HG03442 (cell line): ENCODE data around the gene PRSS56.
A peak's percentile ranks its signal among the peaks of the same experiment; 100 is the strongest.

Source experiments
- ATAC-seq: cut with Tn5 transposase; IDR thresholded peaks from one replicate; pipeline ENCODE4 v1.9.1; 2021; ENCODE audit warnings: mild to moderate bottlenecking, moderate library complexity; ENCODE audit not compliant: unreplicated experiment

Gene PRSS56

DNA sequence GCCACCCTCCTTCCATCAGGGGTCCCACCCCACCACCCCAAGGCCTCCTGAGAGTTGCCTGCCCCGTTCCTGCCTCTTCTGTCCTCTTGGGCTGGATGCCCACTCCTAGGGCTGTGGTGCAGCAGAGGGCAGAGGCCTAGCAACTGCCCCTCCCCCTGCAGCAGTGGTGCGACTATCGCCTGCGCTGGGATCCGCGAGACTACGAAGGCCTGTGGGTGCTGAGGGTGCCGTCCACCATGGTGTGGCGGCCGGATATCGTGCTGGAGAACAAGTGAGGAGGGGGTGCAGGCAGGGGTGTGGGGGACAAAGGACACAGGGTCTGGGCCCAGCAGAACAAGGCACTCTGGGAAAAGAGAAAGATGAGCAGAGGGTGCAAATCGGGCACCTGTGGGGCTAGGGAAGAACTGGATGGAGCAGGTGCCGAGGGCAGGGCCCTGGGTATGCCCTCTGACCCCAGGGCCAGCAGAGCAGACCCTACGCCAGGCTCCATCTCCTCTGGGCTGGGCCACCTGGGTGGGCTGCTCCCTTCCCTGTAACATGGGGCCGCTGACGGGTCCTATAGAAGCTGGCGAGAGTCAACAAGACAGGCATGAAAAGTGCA, 20.4 kb downstream of the PRSS56 start:
- no peak for ATAC-seq

DNA sequence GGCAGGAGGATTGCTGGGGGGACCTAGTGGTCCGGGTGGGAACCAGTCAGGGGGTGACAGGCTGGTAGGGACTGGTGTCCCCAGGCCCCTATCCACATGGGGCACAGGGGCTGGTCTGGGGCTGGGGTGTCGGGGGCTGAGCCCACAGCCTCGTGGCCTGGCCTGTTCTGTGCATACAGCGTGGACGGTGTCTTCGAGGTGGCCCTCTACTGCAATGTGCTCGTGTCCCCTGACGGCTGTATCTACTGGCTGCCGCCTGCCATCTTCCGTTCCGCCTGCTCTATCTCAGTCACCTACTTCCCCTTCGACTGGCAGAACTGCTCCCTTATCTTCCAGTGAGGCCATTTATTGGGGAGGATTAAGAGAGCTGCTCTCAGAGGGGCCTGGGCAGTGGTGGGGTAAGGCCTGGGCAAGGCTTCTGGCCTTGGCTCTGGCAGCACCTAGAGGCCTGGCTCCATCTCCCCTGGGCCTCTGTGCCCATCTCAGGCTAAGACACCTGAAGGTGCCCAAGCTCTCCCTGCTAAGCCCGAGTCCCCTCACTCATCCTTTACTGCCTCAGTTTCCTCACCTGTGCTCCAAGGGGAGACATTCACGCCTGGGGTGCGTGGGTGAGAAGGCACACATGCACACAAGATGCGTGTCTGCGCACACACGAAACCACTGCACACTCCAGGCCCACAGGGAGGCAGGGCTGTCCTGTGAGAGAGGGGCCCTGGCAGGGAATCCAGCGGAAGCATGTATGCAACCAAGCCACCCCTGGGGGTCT, 21.2 kb downstream of the PRSS56 start:
- no peak for ATAC-seq

DNA sequence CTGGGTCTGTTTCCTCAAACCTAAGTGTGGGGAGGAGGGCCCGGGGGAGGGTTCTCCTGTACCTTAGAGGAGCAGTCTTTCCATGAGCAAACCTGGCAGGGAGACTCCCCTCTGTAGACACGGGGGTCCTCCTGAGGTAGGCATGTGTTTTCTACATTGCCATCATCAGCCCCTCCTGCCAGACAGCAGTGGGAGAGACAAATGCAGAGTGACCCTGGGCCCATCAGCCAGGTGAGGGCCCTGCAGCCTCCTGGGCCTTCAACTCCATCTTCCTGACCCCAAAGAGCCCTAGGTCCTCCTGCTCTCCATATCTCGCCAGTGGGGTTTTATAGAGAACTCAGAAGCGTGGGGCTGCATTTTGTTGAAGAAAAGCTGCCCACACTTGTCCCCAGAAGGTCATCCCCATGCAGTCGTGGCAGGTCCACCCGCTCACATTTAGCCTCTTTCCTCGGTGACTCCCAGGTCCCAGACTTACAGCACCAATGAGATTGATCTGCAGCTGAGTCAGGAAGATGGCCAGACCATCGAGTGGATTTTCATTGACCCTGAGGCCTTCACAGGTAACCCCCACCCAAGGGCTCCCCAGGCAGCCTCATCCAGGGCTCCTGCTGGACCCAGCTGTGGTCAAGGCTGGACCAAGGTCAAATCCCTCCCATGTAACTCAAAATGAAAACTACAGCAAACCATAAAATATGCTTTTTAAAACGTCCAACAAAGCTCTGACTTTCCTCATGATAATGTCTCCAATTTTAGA, 21.9 kb downstream of the PRSS56 start:
- no peak for ATAC-seq

DNA sequence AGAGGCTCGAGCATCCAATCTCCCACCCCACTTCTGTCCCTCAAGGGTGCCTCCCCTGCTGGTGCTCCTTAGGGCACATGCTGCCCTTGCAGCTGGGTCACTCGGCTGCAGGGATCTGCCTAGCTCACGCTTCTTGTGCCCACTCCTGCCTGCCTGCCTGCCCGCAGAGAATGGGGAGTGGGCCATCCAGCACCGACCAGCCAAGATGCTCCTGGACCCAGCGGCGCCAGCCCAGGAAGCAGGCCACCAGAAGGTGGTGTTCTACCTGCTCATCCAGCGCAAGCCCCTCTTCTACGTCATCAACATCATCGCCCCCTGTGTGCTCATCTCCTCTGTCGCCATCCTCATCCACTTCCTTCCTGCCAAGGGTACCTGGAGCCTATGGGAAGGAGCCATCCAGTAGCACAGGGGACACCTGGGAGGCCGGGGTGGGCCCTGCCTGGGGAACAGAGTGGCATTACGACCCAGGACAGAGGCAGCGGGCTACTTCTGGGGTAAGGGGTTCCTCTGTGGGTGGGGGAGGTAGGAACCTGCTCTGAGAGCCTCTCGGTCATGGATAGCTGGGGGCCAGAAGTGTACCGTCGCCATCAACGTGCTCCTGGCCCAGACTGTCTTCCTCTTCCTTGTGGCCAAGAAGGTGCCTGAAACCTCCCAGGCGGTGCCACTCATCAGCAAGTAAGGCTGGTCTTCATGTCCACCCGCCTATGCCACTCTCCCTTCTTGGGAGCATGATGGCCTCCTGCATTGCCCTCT, 22.7 kb downstream of the PRSS56 start:
- no peak for ATAC-seq

DNA sequence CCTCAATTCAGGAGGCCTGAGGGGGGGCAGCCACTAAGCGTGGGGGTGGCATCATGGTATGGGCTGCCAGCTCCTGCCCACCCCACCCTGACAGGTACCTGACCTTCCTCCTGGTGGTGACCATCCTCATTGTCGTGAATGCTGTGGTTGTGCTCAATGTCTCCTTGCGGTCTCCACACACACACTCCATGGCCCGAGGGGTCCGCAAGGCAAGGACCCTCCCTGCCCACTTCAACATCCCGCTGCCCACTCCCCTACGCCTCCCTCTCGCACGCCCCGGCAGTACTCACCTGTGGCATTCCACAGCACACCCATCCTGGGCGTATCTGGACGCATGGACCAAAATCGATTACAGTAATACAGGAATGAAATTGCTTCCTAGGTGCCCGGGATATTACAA, 23.3 kb downstream of the PRSS56 start:
- no peak for ATAC-seq

DNA sequence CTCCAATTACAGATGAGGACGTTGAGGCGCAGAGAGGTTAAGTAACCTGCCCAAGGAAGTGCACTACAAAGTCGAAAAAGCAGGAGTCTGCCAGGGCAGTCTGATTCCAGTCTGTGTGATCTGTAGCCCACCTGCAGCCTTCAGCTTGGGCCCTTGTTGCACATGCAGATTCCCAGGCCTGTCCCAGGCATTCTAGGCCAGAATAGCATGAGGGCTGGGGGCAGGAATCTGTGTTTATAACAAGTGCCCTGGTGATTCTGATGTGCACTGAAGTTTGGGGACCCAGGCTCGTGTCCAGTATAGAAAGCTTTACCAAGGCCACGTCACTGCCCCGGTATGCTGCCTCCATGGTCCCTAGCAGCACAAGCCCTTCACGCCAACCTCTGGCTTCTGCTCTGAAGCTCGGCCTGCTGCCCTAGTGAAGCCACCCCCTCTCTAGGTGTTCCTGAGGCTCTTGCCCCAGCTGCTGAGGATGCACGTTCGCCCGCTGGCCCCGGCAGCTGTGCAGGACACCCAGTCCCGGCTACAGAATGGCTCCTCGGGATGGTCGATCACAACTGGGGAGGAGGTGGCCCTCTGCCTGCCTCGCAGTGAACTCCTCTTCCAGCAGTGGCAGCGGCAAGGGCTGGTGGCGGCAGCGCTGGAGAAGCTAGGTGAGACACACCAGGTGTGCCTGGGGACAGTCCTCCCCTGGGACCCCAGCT, 23.9 kb downstream of the PRSS56 start:
- ATAC-seq: no peak

DNA sequence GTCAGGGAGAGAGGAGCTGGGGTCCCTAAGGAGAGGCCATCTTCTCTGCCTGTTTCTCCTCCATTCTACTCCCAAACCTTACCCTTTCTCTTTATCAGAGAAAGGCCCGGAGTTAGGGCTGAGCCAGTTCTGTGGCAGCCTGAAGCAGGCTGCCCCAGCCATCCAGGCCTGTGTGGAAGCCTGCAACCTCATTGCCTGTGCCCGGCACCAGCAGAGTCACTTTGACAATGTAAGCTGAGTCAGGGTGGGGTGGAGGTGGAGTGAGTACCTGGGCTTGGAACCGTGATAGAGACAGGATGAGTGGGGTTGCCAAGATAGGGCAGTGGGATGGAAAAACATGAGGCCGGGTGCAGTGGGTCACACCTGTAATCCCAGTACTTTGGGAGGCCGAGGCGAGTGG, 24.5 kb downstream of the PRSS56 start:
- no peak for ATAC-seq

DNA sequence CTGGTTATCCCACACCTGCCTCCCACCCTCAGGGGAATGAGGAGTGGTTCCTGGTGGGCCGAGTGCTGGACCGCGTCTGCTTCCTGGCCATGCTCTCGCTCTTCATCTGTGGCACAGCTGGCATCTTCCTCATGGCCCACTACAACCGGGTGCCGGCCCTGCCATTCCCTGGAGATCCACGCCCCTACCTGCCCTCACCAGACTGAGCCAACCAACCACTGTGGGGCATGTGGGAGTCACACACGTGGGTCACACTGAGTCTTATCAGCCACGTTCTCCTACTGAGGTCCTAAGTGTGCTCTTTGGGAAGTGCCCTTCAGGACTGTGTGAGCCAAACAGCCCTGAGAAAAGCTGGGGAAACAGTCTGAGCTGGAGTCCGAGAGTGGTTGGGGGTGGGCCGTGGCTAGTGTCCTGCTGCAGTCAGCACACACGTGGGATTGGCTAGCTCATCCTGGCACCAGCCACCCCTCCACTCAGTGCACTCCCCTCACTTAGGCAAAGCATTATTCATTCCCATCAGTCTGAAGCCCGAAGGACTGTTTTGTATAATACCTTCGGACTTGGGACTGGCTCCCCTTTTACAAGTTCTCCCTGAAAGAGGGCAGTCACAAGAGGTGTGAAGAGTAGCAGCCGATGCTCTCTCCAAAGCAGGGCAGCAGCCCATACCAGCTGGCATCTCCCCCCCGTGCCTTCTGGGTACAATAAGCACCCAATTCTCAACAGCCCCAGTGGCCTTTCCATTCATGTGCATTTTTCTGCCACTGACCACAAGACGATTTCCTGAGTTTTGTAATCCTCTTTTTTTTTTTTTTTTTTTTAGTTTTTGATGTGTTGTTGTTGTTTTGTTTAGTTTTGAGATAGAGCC, 25.6 kb downstream of the PRSS56 start:
- no peak for ATAC-seq

DNA sequence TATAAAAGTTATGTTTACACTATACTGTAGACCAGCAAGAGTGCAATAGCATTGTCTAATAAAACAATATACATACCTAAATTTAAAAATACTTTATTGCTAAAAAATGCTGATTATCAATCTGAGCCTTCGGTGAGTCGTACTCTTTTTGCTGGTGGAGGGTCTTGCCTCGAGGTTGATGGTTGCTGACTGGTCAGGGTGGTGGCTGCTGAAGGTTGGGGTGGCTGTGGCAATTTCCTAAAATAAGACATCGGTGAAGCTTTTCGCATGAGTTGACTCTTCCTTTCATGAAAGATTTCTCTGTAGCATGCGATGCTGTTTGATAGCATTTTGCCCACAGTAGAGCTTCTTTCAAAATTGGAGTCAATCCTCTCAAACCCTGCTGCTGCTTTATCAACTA, 27.8 kb downstream of the PRSS56 start:
- no peak for ATAC-seq

DNA sequence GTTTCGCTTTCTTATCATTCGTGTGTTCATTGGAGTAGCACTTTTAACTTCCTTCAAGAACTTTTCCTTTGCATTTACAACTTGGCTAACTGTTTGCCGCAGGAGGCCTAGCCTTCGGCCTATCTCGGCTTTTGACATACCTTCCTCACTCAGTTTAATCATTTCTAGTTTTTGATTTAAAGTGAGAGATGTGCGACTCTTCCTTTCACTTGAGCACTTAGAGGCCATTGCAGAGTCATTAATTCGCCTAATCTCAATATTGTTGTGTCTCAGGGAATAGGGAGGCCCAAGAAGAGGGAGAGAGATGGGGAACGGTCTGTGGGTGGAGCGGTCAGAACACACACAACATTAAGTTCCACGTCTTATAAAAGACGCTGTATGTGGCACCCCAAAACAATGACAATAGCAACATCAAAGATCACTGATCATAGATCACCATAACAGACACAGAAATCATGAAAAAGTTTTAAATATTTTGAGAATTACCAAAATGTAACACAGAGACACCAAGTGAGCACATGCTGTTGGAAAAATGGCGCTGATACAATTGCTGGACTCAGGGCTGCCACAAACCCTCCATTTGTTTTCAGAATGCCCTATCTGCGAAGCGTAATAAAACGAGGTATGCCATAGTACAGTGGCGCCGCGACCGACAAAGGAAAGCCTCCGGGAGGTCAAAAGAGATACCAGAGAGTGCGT, 29.6 kb downstream of the PRSS56 start:
- ATAC-seq: no peak

DNA sequence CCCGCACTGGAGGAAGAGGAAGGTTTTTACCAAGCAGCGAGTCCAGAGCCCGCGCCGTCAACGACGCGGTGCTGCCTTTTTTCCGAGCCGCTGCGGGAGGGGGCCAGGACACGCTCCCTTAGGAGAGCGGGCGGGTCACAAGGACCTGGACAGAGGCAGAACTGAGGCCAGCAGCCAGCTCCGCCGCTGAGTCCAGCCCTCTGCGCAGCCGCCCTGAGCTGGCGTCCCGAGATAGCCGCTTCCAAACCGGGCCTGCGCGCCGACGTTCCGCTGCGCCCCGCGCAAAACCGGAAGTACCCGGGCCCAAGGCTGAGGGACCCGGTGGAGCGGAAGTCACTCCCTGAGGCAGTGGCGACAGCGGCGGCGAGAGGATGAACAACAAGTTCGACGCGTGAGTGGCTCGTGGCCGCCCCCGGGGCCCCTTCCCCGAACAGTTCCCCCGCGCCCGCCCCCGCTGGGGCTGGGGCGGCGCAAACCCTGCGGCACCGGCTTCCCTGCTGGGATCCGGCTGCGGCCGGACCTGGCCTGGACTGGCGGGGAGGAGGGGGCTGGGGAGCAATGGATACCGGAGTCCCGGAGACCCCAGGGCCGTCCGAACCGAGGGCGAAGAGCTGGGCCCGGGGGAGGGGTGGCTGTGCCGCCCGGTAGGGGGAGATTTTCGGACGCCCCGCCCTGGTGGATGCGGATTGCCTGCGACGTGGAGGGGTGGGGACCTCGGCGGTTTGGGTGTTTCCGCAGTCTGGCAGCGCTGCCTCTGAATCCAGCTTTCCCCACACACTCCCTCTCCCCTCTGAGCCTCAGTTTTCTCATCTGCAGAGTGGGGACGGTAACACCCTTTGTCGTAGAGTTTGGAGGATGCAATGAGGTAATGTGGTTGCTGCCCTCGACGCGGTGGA, 30.4 kb downstream of the PRSS56 start, which contains the start of the genes EIF4E2 and TIGD1:
Gene EIF4E2, plus strand, starts transcription at position 336 of the 896 bp plus-strand sequence. Its CDS starts 36 bp downstream, at position 372.
Gene TIGD1, minus strand, starts transcription at position 204 of the 896 bp plus-strand sequence. CDS start 675 bp downstream, outside the sequence.
- peak; percentile 92 for ATAC-seq

DNA sequence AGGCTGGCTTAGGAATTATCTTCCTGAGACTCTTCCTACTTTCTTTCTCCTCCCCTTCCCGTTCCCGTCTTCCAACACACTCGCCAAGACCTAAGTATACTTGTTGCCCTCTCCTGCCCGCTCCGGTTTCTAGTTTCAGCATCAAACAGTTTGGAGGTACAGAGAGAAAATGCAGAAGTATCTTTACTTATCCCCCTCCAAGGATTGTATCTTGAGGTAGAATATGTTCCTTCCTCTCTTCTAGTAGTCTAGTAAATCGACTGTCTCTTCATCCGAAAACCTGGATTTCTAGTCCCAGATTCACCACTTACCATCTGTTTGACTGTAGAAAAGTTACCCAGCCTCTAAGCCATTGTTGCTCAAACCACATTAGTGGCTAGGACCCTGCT, 31.1 kb downstream of the PRSS56 start:
- no peak for ATAC-seq

DNA sequence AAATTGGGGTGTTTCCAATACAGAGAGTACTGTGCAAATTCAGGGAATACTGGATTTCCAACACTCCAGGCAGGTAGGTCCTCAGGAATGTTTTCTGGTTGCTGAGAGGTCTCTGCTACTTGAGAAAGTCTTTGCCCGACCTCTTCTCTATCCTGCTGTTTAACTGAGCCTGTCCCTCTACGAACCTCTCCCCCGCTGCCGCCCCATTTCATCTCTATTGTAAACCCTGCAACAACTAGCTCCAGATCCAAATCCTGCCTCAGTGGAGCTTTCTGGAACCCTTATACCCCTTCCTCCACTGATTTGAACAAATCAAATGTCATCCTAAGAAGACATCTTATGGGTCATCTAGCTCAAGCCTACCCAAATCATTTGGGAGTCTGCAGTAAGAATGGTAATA, 31.6 kb downstream of the PRSS56 start:
- ATAC-seq: no peak

DNA sequence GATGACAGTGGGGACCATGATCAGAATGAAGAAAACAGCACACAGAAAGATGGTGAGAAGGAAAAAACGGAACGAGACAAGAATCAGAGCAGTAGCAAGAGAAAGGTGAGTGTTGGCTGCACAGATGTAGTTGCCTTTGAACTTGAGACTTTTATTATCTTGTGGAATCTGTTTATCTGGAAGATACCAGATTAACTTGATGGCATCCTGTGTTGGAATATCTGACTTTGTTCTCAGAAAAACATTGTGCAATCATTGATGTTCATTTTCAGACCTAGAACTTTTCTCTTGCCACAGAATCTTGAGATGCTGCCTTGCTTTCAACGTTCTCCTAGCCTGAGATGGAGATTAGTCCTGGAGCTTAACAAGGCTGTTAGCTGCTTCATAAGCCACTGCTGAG, 36.2 kb downstream of the PRSS56 start:
- ATAC-seq: no peak

DNA sequence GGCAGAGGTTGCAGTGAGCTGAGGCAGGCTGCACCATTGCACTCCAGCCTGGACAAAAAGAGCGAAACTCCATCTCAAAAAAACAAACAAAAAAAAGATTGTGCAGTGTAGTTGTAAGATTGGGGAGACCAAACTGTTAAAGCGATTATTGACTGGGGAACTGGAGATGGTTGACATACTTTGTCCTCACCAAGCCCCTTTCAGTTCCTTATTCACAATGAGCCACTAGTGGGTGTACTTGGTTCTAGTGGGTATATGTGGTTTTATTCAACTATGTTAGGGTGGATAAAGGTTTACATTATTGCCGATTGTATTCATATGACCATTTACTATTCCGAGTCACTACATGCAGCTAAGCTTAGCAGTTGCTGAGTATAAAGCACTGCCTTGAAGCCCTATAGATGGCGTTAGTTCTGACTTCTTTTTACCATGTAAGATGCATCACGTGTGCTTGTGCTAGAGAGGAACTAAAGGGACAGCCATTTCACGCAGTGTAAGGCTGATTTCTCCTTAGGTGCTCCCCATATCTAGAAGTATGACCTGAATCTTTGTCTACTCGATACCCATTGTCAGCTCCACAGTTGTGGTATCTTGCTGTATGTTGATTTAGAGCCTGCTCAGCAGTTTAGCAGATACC, 42.4 kb downstream of the PRSS56 start:
- ATAC-seq: no peak

DNA sequence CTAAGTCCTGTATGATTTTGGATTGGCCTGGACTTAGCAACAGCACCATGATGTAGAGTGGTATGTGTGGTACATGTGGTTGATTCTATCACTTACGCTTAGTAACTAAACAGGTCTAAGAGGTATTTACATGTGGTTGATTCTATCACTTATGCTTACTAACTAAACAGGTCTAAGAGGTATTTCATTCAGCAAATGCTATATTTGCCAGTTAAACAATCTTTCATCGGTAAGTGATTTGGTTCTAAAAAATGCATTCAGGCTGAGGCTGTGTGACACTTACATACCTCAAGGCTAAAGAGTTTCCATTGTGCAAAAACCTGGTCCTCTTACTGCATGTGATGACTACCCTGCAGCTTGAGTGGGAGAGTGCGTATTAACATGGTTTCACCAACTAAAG, 43.4 kb downstream of the PRSS56 start:
- ATAC-seq: no peak

DNA sequence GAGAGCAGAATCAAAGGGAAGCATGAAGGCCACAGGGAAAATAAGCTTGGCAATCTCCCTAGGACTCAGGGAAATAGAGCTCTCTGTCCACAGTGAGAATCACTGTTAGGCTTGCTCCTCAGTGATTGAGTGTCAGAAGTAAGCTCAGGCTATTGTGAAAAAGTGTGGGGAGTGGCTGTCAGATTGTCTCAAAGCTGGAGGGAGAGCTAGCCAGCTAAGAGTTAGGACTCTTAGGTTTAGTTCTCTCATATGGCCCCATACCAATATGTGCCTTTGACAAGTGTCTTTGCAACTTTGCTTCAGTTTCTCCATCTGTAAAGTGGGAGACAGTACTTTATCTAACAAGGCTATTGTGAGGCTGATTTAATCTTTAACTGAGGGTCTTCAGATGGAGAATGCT, 47.5 kb downstream of the PRSS56 start:
- ATAC-seq: no peak
